ENCODE data around the gene PHPT1.
"Not testable (repeated sequence)": the region's sequence is repeated elsewhere in the genome, so short reads cannot be mapped to it uniquely, and the experiment has no call there.

PHPT1 gene

DNA sequence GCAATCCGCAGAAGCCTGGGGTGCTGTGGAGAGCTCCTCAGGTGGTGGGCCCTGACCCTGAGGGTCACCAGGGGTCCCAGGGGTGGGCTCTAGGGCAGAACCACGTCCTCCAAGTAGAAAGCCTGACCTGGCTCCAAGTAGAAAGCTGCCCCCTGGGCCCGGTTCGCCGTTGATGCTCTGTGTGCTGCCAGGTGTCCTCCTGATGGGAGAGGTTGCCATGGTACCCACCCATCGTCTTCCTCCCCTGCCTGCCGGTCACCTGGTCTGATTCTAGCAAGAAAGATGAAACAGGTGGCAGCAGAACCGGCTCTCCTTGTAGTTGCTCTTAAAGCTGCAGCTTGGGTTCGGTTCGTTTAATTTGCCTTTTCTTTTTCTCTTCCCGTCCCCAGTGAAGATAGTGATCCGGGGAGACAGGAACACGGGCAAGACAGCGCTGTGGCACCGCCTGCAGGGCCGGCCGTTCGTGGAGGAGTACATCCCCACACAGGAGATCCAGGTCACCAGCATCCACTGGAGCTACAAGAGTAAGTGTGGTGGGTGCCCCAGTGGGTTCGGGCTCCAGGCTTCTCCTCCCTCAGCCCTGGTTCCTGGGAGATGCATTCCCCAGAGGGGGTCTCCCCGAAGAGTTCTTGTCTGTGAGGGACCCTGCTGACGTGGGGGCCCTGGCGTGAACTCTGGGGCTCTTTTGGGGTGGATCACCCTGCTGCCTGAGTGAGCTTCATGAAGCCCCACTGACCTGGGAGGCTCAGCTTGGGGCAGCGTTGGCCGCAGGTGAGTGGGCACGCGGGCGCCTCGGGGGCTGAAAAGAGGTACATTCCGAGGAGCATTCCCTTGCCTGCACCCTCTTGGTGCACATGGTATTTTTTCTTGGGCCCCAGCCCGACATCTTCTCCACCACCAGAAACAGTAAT, 25.8 kb upstream of the PHPT1 start:
- no peak for DNase-seq (ENCODE audit: low read depth)

DNA sequence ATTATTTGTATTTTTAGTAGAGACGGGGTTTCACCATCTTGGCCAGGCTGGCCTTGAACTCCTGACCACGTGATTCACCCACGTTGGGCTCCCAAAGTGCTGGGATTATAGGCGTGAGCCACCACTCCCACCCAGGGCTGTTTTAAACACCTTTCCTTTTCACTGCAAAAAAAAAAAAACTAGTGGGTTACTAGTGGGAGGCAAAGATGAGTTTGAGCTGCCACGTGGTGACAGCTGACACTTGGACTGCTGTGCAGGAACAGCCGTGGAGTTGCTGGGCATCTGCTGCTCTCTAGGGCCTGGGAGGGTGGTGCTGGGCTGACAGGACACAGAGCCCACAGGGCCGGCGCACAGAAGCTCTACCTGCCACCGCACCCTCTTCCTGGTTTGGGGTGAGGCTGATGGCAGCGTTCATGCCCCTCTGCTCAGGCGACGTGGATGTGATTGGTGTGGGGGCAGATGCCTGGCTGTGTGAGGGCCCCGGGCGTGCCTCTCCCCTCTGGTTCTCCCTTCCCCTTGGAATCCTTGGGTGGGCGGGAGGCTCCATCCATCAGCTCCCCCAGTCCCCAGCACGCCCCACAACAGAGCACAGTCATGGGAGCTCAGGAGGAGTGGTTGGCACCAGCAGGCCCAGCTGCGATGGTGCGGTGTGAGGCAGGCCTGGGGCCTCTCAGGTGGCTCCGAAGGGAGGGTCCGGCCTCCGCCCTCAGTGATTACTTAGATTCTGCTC, 24.5 kb upstream of the PHPT1 start:
- no peak for DNase-seq (ENCODE audit: low read depth)

GRCh38 chr9:136825295-136826187, 23.7 kb upstream of the PHPT1 start:
- DNase-seq (ENCODE audit: low read depth), result no peak

- DNase-seq (ENCODE audit: low read depth), result no peak
Measured at GRCh38 chr9:136826188-136826541, 23.0 kb upstream of the PHPT1 start.

- DNase-seq (ENCODE audit: low read depth), result no peak
Measured at GRCh38 chr9:136826703-136827582, 22.3 kb upstream of the PHPT1 start.

DNA sequence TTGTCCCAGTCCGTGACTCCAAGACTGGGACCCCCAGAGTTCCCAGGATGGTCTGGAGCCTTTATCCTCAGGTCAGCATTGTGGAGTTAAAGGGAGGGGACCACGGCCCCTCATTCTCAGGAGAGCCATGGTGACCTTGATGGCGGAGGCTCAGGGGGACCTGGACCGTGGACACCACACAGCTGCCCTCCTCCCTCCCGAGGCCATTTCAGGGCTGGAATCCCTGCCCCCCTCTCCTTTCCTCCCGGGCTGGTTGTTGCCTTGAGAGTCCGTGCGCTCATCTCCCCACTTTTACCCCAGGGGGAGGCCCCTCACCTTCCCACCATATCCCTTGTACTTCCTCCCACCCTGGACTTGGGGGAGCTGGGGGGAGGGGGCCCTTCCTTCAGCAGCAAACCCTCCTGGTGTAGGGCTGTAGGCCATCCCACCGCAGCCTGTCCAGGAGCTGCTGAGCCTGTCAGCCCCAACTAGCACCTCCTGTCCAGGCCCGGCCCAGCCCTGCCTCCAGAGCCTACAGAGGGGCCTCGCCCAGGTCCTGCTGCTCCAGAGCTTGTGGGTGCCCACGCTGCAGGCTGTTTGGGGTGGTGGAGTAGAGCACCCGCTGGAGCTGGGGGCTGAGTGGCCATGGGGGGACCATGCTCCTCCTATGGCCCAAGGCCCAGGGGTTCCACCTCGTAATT, 21.3 kb upstream of the PHPT1 start:
- DNase-seq (ENCODE audit: low read depth), result no peak

GRCh38 chr9:136828474-136829140, 20.6 kb upstream of the PHPT1 start:
- DNase-seq (ENCODE audit: low read depth), result no peak

DNA sequence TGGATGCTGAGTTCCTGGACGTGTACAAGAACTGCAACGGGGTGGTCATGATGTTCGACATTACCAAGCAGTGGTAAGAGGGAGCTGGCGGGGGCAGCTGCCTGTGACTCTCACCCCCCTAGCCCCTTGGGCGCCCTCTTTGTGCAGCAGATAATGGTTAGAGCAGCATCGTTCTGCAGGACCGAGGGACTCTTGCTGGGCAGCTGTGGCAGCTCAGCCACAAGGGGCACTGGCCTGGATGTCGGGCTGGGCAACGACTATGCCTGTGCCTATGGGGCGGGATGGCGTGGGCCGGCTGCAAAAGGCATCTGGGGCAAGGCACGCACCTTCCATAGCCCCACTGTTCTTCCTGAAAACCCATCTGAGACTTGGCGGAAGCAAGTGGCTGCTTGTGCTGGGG, 19.8 kb upstream of the PHPT1 start:
- no peak for DNase-seq (ENCODE audit: low read depth)

DNA sequence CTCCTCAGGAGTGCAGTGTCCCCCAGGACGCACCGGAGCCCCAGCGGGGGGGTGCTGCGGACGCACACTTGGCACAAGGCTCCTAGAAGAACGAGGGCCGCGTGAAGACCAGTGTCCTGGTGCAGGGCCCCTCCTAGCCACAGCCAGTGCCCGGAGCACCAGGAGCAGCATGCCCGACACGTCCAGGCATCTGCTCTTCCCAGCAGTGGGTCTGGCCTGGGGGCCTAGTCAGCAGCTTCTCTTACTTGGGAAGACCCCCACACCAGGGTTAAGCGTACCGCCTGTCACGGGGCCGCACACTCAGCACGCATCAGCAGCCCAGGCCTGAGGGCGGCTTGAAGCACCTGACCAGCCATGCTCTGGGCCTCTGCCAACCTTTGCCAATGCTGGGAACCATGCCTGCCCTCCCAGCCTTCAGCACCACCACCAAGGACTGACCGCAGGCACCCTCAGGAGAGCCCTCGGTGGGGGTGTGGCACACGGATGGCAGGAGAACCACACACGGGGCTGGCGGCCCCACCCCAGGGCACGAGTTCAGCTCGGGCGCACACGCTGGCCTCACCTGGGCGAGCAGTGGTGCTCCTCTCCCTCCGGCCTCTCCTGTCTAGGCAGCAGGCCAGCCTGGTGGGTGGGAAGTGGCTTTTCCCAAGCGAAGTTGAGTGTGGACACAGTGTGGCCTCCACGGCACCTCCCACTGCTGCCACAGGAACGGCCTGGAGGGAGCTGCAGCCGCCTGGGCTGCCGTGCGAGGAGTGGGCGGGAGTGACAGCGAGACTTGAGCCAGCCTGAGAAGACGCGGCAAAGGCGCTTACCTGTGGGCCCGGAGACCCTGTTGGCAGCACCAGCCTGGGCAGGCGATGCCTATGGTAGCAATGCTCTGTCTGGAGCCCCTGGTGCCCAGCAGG, 19.0 kb upstream of the PHPT1 start:
- DNase-seq (ENCODE audit: low read depth), result no peak

GRCh38 chr9:136831002-136831719, 18.0 kb upstream of the PHPT1 start:
- no peak for DNase-seq (ENCODE audit: low read depth)

DNA sequence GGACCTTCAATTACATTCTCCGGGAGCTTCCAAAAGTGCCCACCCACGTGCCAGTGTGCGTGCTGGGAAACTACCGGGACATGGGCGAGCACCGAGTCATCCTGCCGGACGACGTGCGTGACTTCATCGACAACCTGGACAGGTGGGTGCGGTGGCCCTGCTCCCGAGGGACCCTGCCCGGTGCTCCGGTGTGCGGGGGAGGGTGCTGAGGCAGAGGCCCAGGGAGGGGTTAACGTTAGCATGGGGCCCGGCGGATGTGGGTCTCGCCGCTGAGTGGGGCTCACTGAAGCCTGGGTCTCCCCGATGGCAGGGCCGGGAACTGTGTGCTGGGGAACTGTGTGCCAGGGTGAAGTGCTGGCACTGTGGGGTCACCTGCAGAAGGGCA, 17.5 kb upstream of the PHPT1 start:
- no peak for DNase-seq (ENCODE audit: low read depth)

GRCh38 chr9:136832581-136832980, 16.6 kb upstream of the PHPT1 start:
- DNase-seq (ENCODE audit: low read depth), result no peak

- not testable (repeated sequence) for DNase-seq (ENCODE audit: low read depth)
Measured at GRCh38 chr9:136833381-136834048, 15.7 kb upstream of the PHPT1 start.

DNA sequence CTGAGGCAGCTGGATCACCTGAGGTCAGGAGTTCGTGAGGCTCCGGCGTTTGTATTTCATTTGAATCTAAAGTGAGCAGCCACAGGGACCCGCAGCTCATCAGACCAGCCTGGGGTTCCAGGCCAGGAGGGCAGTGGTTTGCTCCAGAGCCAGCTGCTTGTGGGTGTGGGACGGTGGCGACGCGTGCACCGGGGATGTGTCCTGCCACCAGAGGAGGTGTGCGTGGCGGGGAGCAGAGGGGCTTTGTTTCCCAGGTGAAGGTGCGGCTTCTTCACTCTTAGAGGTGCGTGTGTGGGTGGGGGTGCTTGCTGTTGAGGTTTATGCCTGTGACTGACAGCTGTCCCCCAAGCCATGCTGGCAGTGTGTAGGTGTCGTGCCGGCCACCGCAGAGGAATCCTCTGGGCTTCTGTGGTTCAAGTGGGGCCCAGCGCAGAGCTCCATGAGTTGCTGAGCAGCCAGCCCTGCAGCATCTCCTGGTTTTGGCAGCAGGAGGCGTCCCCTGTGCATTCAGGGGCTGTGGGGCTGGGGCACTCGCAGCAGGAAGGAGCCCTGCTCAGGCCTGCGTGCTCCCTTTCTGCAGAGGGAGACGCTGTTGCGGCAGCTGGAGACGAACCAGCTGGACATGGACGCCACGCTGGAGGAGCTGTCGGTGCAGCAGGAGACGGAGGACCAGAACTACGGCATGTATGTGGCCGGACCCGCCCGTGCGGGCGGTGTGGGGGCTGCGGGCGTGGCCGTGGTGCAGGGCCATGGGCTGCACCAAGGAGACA, 13.9 kb upstream of the PHPT1 start:
- no peak for DNase-seq (ENCODE audit: low read depth)

GRCh38 chr9:136835932-136836904, 13.0 kb upstream of the PHPT1 start:
- DNase-seq (ENCODE audit: low read depth), result no peak

All from iris pigment epithelial cell (primary cell).